HG02884 (cell line): Measurements from ENCODE around the gene GCM1.

ENCODE experiments used
- ATAC-seq: cut with Tn5 transposase; IDR thresholded peaks from one replicate; pipeline ENCODE4 v1.9.1; 2021; ENCODE audit warnings: mild to moderate bottlenecking, moderate library complexity; ENCODE audit not compliant: unreplicated experiment

Gene GCM1

DNA sequence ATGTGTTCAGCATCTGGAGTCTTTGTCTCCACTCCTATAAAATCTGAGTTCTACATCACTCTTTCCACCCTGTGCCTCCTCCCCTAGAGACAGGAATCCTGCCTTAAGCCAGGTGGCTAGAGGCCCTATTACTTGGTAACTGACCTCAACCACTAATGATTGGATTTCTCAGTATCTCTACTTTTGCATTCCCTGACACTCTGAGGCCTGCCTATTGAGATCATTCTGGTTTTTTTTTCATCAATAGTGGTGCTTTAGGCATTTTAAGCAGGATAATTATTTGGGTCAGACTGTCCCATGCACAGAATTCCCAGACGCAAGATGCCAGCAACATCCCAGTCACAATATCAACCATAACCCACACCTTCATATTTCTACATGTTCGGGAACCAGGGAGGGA, 3.9 kb upstream of the GCM1 start:
- no peak for ATAC-seq

DNA sequence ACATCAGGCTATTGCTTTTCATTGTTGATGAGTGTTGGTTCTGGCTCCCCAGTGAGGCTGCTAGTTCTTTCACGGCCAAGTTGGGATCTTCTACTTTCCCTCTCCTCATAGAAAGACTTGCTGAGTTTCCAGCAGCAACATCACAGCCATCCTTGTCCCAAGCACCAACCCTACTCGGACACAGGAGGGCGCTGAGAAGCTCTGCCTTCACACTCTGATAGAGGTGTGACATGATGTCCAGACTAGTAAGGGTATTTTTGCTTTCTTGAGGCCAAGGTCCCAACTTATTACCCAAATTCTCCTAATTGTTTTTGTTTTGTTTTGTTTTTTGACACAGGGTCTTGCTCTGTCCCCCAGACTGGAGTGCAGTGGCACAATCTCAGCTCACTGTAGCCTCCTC, 3.0 kb upstream of the GCM1 start:
- no peak for ATAC-seq

DNA sequence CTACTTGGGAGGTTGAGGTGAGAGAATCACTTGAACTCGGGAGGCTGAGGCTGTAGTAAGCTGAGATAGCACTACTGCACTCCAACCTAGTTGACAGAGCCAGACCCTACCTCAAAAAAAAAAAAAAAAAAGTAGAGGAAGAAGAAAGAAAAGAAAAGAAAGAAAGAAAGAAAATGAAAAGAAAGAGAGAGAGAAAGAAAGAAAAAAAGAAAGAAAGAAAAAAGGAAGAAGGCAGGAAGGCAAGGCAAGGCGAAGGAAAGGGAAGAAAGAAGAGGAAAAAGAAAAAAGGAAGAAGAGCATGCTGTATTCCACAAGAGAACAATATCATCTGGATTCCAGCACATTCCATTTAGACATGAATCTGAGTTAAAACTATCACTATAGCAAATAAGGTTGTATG, 3.8 kb downstream of the GCM1 start:
- ATAC-seq = no peak

DNA sequence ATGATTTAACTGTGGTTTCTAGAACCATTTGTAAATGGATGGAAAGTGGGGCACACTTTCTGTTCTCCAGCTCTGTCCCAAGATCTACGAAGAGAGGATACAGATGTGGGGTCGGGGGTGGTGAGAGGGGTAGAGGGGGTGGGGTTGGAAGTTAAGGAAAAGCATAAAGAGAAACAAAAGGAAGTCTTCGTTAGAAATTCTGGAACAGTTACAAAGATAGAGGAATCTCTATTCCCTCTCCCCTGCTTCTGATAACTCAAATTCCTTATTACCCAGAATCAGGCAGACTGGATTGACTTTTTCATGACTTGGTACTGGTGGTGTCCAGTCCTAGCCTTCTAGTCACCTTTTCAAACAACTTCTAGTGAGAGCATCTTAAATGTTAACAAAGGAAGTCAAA, 4.9 kb downstream of the GCM1 start:
- no peak for ATAC-seq

GRCh38 chr6:53142810-53143209, 5.8 kb downstream of the GCM1 start:
- ATAC-seq = no peak

GRCh38 chr6:53139841-53140413, 8.7 kb downstream of the GCM1 start:
- ATAC-seq = no peak

DNA sequence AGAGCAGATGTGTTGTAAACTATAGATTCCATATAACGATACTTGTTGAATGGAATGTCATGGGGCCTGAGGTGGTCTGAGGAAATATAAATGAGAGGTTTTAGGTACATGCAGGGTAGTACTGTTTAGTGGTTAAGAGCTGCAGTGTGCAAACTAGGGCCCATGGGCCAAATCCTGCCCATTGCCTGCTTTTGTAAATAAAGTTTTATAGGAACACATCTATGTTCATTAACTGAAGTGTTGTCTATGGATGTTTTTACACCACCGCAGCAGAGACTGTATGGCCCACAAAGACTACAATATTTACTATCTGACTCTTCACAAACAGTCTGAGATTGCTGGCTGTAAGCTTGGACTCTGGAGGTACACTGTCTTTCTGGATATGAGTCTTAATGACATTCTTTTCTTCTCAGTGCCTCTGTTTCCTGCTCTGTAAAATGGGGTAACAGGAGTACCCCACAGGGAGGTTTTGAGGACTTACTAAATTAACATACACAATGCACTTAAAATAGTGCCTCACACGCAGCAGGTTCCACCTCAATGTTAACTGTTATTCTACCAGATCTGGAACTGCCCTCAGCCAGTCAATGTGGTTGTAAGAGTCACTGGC, 12.5 kb downstream of the GCM1 start:
- ATAC-seq = no peak

DNA sequence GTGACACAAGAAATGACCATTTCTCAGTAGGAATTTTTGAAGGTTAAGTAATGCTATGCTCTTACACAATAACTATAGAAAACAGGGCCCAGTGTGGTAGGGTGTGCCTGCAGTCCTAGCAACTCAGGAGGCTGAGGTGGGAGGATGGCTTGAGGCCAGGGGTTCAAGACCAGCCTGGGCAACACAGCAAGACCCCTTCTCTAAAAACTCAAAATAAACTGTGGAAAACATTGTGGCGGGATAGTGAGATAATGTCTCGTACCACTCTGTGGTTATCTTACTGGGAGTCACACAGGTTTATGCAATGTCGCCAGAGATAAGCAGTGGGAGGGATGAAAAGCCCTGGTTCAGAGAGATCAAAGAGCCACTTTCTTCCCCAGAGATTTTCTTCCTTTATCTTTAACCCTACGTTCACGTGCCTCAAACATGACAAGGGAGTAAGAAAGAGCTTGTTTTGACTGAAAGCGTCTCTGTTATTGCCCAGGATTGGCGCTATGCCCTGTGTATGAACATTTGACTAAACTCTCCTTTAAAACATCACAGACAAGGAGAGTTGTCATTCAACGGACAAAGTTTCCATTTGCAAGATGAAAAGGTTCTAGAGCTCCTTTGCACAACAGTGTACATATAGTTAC, 13.9 kb downstream of the GCM1 start:
- no peak for ATAC-seq

- no peak for ATAC-seq
These were observed 14.7 kb downstream of the GCM1 start for GRCh38 chr6:53133961-53134360.

- no peak for ATAC-seq
These were observed 17.9 kb downstream of the GCM1 start for GRCh38 chr6:53130569-53131290.

GRCh38 chr6:53128842-53129241, 19.8 kb downstream of the GCM1 start:
- ATAC-seq = no peak

DNA sequence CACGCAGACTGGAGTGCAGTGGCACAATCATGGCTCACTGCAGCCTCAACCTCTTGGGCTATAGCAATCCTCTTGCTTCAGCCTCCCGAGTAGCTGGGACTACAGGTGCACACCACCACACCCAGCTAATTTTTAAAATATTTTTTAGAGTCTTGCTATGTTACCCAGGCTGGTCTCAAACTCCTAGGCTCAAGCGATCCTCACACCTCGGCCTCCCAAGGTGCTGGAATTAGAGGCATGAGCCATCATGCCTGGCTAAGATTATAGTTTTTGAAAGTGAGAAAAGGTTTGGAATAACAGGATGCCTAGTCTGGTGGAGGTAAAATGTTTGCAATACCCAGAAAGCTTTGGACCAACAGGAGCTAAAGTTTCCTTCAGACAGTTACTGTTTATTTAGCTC, 23.4 kb downstream of the GCM1 start:
- ATAC-seq = no peak

DNA sequence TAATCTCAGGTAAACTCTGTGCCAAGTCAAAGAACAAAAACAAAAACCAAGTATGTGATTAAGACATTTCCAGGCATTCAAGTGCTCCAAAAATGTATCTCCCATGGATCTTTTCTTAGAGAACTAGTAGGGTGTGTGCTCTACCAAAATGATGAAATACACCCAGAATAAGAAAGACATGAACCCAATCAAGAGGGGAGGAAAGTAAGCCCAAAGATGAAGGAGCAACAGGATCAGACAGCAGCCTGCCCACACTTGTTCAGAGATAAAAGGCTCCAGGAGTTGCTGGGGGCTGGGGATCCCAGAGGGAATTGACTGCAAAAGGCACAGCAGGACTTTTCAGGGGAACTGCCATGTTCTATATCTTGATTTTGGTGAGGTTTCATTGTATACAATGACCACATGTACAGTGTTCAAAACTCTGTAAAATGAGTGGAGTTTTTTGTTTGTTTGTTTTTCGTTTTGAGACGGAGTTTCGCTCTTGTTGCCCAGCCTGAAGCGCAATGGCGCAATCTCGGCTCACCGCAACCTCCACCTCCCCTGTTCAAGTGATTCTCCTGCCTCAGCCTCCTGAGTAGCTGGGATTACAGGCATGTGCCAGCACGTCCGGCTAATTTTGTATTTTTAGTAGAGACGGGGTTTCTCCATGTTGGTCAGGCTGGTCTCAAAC, 24.4 kb downstream of the GCM1 start:
- ATAC-seq = no peak

DNA sequence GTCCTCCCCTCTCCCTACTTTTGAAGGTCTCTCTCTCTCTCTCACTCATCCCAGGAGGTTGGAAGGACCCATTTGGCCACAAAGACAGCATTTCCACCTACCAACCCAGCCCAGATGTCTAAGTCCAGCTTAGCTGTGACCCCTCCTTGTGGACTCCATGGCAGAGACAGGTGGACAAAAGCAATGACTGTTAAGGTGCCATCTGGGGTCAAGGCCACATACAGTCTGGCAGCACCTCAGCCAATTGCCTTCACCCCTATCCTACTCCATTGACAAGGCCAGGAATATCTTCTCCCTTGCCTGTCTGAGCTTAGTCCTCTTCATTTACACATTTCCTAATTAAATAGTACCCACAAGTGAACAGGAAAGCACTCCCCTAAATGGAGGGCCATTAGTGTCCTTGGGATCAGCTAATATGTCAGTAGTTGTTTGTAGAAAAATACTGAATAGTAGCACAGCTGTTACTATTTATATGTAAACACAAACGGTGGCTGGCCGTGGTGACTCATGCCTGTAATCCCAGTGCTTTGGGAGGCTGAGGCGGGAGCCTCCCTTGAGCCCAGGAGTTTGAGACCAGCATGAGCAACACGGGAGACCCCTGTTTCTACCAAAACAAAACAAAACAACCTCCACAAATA, 28.8 kb downstream of the GCM1 start:
- ATAC-seq = no peak

- ATAC-seq = no peak
These were observed 29.3 kb downstream of the GCM1 start for GRCh38 chr6:53119349-53119748.

DNA sequence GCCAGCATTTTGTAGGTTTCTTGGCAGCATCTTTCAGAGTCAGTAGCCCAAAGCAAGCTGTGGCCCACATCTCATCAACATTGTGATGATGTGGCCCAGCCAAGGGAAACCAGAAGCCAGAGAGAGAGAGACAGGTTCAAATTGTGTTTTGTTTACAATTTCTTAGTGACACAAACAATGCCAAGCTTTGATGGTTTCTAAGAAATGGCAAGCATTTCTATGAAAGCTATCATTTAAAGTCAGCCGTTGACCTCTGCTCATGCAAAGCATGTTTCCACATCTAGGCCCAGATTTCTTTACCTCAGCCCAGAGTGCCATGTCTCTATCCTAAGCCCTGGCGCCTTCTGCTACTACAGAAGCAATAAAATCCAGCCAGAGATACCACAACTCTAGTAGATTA, 32.9 kb downstream of the GCM1 start:
- ATAC-seq = no peak

DNA sequence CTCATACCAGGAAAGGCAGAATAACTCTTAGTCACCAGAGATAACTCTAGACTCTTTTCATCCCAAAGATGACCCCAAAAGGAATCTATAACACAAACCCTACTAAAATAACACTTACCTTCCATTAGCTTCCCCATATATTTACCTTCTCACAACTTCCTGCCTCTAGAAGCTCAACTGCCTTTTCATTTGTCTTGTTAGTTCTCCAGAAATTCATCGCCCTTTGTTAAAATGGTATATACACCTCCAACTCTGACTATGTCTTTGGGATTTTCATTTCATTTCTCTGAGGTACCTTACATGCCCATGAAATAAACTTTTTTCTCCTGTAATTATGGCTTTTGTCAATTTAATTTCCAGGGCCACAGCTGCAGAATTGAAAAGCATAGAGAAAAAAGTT, 33.5 kb downstream of the GCM1 start:
- ATAC-seq = no peak

GRCh38 chr6:53113742-53114141, 34.9 kb downstream of the GCM1 start:
- no peak for ATAC-seq

- ATAC-seq = no peak
These were observed 35.8 kb downstream of the GCM1 start for GRCh38 chr6:53112871-53113270.

- no peak for ATAC-seq
These were observed 36.2 kb downstream of the GCM1 start for GRCh38 chr6:53112404-53112803.

DNA sequence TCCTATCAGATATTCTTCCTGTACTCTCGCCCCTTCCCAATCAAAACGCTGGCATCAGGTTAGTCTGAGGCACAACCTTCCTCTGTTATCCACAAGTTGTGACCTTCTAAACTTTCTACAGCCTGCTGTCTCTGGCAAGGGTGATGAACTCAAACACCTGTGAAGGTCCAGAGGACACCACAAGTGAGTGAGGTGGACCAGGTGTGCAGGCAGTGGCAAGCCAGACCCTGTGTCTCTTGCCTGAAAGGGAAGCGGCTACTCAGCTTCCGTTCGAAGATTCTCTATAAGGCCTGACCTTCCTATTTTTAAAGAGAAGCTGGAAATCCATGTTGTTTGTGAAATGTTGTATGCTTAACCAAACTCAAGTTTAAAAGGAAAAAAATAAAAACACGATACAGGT, 36.8 kb downstream of the GCM1 start:
- no peak for ATAC-seq
